ENCODE measurements around the gene TPPP2. TPM values are rescaled to one million over a fixed set of nuclear protein-coding genes. Genes with fewer than 3 reads are reported as not detected.
"Not testable (repeated sequence)": the region's sequence is repeated elsewhere in the genome, so short reads cannot be mapped to it uniquely, and the experiment has no call there.

TPPP2 gene
- total RNA-seq, 1 donor from 2014 or later, result 0.84 TPM

- peaks cover 20% of the 10 kb centered on the region for H3K4me1 Mint-ChIP-seq (ENCODE audit: low read depth)
- no peak for DNase-seq (ENCODE audit: low spot score, unreplicated experiment)
- H3K36me3 Mint-ChIP-seq (ENCODE audit: insufficient read depth), result no peaks in the 10 kb centered on the region
- no peak overlapping the region for H3K4me3 Mint-ChIP-seq (ENCODE audit: low read depth)
- no peak overlapping the region for H3K27ac Mint-ChIP-seq
- TF ChIP-seq CTCF (IDR thresholded peaks at IDR 0.05; ENCODE audit: unreplicated experiment), result peak; percentile 67
- no peaks in the 10 kb centered on the region for H3K9me3 Mint-ChIP-seq (ENCODE audit: low read depth)
- peaks cover 19% of the 10 kb centered on the region for H3K27me3 Mint-ChIP-seq
These were observed 9.8 kb downstream of the TPPP2 start for GRCh38 chr14:21039585-21040369.

GRCh38 chr14:21040370-21040925 is 10.4 kb downstream of the TPPP2 start:
- Mint-ChIP-seq H3K4me1 (ENCODE audit: low read depth) (peaks cover 20% of the 10 kb centered on the region), H3K27me3 (peaks cover 20% of the 10 kb centered on the region), H3K4me3 (ENCODE audit: low read depth) (no peak overlapping the region), H3K9me3 (ENCODE audit: low read depth) (no peaks in the 10 kb centered on the region), H3K27ac (no peak overlapping the region), H3K36me3 (ENCODE audit: insufficient read depth) (no peaks in the 10 kb centered on the region)
- no peak for DNase-seq (ENCODE audit: low spot score, unreplicated experiment)
- TF ChIP-seq CTCF (IDR thresholded peaks at IDR 0.05; ENCODE audit: unreplicated experiment), result no peak

- H3K9me3 Mint-ChIP-seq (ENCODE audit: low read depth); H3K4me3 Mint-ChIP-seq (ENCODE audit: low read depth); H3K27ac Mint-ChIP-seq; DNase-seq (ENCODE audit: low spot score, unreplicated experiment); H3K36me3 Mint-ChIP-seq (ENCODE audit: insufficient read depth): not testable (repeated sequence)
- Mint-ChIP-seq H3K4me1 (ENCODE audit: low read depth) (peaks cover 20% of the 10 kb centered on the region), H3K27me3 (peaks cover 20% of the 10 kb centered on the region)
These were observed 10.9 kb downstream of the TPPP2 start for GRCh38 chr14:21040941-21041340.

- no peak for TF ChIP-seq CTCF (IDR thresholded peaks at IDR 0.05; ENCODE audit: unreplicated experiment)
- Mint-ChIP-seq H3K4me1 (ENCODE audit: low read depth) (peaks cover 20% of the 10 kb centered on the region), H3K36me3 (ENCODE audit: insufficient read depth) (no peaks in the 10 kb centered on the region), H3K27me3 (peaks cover 20% of the 10 kb centered on the region), H3K4me3 (ENCODE audit: low read depth) (no peak within 1 kb of the TSS), H3K27ac (peak within 1 kb of the TSS; percentile 35), H3K9me3 (ENCODE audit: low read depth) (no peaks in the 10 kb centered on the region)
- no peak for DNase-seq (ENCODE audit: low spot score, unreplicated experiment)
These were observed 11.8 kb downstream of the TPPP2 start, which contains the start of gene RNASE7 for GRCh38 chr14:21041676-21042433. Gene RNASE7 (plus strand): TSS chr14:21042362. CDS start chr14:21042993, 631 bp downstream.

- Mint-ChIP-seq H3K27ac (no peak overlapping the region), H3K4me1 (ENCODE audit: low read depth) (peaks cover 20% of the 10 kb centered on the region), H3K36me3 (ENCODE audit: insufficient read depth) (no peaks in the 10 kb centered on the region), H3K27me3 (peaks cover 20% of the 10 kb centered on the region), H3K4me3 (ENCODE audit: low read depth) (no peak overlapping the region), H3K9me3 (ENCODE audit: low read depth) (no peaks in the 10 kb centered on the region)
- TF ChIP-seq CTCF (IDR thresholded peaks at IDR 0.05; ENCODE audit: unreplicated experiment), result no peak
- no peak for DNase-seq (ENCODE audit: low spot score, unreplicated experiment)
These were observed 12.9 kb downstream of the TPPP2 start for GRCh38 chr14:21042918-21043317.

All from progenitor cell of endocrine pancreas (in vitro differentiated cells).